SW 1271 (cell line): ENCODE measurements around the gene NPEPPS.
"Not testable (repeated sequence)": the region's sequence is repeated elsewhere in the genome, so short reads cannot be mapped to it uniquely, and the experiment has no call there.

Experiments used
- DNase-seq, 2 experiments: peaks; one replicate each; lab custom pipeline; 2025; lab: John Stamatoyannopoulos, UW

Gene NPEPPS

DNA sequence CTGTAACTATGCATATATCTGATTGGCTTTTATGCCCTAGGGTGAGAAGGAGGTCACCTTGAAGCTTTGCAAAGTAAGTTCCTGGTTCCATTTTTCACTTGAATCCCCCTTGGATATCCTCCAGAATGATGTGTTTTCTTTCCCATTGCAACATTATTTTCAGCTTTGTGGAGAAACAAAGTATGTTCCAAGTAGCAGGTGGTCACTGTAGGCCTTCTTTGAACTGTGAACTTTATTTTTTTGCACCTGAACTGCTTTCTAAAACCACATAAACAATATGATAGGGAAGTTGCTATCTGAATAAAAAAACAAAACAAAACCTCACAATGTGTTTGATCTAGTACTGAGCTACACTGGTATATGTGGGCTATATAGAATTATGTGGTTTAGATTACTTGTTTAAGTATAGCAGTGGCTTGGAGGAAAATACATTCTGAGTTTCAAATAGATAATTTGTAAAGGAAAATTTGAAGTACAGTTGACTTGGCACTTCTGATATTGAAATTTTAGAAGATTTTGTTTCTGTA lies 29.7 kb downstream of the NPEPPS start:
- not testable (repeated sequence) for DNase-seq

DNA sequence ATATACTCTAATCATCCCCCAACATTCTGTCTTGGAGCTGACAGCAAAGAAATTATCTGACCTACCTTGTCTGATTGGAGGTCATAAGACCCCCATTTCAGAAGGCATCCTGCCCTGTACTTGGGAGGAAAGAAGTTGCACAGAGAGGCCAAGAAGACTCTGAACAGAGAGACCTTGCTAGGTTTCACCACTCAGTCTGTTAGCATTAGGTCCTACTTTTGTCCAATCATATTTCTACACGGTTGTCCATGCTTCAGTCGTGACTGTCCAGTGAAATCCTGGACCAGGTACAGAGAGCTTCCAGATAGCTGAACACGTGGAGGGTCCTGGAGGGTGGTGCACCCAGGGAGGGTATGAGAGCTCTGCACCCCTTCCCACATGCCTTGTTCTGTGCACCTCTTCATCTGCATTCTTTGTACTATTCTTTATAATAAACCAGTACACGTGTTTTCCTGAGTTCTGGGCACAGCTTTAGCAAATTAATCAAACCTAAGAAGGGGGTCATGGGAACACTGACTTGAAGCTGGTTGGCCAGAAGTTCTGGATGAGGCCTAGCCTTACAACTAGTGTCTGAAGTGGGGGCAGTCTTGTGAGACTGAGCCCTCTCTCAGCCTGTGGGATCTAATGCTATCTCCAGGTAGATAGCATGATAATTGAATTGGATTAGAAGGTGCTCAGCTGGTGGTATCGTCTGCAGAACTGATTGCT lies 30.9 kb downstream of the NPEPPS start:
- not testable (repeated sequence) for DNase-seq

DNA sequence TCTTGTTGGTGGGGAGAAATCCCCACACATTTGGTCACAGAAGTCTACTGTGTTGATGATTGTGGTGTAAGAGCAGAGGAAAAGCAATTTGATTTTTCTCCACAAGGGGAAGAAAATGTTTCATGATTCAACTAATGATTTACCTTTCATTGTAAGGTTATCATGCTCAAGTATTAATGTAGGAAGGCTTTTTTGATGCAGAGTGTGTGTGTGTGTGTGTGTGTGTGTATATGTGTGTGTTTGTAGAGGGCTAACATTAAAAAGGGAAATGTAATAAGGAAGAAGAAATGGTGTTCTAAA lies 31.4 kb downstream of the NPEPPS start:
- not testable (repeated sequence) for DNase-seq

DNA sequence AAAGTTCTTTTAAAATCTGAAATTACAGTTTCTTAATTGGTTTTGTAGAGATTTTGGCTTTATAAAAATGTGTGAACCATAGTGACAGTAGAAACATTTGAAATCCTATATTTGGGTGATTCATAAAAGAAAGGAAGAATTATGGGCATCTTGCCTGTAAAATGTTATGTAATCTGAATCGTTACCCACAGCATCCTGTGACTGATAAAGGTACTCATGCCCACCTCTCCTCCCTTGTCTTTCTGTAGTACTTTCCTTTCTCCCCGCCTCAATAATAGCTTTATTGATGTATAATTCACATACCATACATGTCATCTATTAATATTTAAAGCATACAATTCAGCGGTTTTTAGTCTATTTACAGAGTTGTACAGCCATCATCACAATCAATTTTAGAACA lies 36.4 kb downstream of the NPEPPS start:
- peak in 1 of 2 experiments; percentile 16 for DNase-seq

DNA sequence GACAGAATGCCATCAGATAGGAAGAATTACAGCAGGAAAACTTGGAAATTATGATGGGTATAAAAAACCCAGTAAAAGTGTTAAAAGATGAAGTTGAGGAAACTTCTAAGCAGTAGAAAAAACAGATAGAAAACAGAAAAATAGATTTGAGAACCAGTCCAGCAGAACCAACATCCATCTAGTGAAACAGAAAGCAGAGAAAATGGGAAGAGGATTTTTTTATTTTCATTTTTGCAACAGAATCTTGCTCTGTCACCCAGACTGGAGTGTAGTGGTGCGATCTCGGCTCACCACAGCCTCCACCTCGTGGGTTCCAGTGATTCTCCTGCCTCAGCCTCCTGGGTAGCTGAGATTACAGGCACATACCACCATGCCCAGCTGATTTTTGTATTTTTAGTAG lies 41.7 kb downstream of the NPEPPS start:
- DNase-seq: not testable (repeated sequence)

DNA sequence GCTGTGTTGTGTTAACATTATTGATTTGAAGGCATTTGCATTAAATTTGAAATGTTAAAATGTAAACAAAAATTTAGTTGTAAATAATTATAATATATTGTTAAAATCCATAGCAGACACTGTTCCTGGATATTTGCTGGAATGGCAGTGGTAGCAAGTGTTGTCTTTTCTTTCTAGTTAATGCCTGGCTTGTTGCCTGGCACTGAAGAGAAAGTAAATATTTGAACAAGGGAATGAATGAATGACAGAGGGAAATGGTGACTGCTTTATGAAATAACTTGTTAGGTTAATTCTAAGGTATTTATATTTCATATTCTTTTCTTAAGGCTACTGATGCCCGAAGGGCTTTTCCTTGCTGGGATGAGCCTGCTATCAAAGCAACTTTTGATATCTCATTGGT lies 51.5 kb downstream of the NPEPPS start:
- DNase-seq: not testable (repeated sequence)

DNA sequence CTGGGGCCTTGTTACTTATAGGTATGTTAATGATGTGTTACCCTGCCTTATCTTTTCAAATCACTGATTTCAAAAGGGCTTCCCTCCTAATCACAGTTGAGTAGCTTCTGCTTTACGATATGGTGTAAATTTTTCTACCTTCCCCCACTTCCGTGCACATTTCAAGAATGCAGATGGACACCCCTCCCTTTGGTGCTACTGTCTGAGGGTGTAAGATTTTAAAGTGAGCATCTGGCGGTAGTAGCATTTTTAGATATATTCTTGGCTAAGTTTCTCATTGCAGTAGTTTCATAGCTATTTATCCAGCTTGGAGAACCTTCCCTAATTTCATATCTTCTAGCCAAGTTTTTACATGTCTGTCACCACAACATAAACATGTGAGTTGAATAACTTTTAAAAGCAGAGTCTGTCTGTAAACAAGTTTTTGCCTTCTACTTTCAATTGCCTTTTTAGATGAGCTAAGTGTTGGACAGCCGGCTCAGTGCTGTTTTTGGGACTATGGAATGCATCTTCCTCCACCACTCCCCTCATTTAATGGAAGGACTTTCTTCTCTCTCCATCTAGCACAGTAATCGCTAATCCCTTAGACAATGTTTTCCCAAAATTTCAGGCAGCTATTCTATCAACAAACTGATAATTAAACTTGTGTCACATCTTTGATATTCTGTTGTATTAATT lies 55.6 kb downstream of the NPEPPS start:
- not testable (repeated sequence) for DNase-seq

DNA sequence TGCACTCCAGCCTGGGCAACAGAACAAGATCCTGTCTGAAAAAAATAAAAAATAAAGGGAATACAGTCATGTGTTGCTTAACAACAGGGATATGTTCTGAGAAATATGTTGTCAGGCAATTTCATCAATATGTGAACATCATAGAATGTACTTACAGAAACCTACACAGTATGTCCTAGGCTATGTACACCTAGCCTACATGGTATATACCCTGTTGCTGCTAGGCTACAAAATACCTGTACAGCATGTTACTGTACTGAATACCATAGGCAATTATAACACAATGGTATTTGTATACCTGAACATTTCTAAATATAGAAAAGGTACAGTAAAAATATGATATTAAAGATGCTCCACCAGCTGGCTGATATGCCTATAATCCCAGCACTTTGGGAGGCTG lies 62.6 kb downstream of the NPEPPS start:
- not testable (repeated sequence) for DNase-seq

DNA sequence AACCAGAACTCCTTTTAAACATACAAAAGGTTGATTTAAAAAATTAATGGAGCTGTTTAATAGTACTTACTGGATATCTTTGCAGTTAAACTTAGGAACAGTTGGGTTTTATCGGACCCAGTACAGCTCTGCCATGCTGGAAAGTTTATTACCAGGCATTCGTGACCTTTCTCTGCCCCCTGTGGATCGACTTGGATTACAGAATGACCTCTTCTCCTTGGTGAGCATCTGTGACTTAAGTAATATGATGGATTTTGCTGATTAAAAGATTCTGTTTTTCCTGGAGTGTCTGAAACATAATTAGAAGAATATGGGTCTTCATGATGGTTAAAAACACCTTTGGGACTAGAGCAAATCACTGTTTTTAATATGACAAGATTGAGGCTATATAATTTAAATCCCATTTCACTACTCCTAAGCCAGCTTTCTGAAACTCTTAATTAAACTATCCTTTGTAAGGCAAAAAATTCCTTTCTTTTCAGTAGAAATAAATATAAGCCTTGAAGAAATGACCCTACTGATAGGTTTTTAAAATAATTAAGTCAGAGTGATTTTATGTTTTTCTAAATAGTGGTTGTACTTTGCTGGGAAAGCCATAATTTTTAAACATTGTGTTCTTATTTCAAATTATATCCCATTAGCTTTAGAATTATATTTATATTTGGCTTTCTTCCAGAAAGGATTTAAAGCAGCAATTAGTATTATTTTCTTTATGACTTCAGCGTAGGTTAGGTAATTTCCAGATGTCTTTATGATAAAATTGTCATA lies 73.1 kb downstream of the NPEPPS start:
- no peak for DNase-seq

DNA sequence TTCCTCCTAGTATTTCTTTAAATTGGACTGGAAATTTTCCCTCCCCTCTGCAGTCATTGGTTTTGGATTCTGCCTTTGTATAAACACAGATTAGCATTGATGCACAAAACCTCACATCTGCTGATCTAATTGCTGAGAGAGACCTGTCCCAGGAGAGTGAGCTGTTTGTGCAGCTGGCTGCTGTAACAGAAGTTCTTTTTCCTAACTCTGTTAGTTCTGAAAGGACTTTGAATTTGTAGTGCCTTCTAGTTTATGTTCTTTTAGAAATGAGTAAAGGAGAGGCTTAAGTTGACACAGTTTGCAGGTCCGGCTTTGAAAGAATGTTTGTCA lies 73.7 kb downstream of the NPEPPS start:
- DNase-seq: no peak

DNA sequence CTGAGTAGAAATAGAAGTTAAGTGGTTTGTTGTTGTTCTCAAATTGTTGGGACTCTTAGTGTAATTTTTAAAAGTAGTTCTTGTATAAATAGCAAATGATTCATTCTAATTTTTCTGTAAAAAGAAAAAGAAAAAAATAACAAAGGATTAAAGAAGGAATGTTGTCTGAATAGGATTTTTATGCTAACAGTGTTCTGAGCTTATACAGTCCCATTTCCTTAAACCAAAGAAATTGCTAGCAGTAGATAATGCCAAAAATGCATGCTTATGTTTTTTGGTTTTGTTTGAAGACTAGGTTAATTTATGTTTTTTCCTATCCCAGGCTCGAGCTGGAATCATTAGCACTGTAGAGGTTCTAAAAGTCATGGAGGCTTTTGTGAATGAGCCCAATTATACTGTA lies 74.1 kb downstream of the NPEPPS start:
- DNase-seq: no peak

DNA sequence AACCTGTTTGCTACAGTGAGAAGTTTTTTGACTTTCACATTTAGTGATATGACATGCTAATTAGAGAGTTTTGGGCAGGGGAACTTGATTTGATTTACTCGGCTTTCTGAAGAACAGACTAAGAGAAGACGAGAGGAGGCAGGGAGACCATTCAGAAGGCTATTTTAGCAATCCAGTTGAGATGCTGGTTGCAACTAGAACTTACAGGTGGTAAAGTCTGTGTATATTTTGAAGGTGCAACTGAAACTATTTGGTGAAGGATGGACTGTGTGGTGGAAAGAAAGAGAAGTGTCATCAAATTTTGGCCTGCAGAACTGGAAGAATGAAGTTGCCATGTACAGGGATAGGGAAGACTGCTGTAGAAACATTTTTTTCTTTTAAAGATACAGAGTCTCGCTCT lies 76.6 kb downstream of the NPEPPS start:
- DNase-seq: no peak

DNA sequence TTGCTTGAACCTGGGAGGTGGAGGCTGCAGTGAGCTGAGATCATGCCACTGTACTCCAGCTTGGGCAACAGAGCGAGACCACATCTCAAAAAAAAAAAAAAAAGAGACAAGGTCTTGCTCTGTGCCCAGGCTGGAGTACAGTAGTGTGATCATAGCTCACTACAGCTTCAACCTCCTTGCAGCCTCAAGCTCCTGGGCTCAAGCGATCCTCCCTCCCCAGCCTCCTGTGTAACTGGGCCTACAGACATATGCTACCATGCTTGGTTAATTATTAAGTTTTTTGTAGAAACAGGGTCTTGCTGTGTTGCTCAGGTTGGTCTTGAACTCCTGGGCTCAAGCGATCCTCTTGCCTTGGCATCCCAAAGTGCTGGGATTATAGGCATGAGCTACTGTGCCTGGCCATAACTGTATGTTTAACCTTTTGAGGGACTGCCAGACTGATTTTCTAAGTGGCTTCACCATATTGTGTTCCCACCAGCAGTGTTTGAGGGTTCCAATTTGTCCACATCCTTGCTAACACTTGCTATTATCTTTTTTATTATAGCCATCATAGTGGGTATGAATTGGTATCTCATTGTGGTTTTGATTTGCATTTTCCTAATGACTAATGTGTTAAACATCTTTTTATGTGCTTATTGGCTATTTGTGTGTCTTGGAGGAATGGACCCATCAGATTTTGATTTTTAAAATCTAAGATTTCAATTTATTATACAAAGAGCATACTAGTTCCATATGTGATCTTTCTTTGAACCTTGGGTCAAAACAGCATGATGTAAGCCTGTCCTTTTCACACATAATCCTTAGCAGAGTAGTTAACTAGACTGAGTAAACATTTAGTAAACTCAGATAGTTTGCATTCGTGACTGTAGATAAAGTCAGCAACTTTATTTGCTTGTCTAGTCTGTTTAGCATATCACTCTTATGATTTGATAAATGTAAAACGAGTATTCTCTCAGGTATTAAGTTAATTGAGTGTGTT lies 80.8 kb downstream of the NPEPPS start:
- no peak for DNase-seq

DNA sequence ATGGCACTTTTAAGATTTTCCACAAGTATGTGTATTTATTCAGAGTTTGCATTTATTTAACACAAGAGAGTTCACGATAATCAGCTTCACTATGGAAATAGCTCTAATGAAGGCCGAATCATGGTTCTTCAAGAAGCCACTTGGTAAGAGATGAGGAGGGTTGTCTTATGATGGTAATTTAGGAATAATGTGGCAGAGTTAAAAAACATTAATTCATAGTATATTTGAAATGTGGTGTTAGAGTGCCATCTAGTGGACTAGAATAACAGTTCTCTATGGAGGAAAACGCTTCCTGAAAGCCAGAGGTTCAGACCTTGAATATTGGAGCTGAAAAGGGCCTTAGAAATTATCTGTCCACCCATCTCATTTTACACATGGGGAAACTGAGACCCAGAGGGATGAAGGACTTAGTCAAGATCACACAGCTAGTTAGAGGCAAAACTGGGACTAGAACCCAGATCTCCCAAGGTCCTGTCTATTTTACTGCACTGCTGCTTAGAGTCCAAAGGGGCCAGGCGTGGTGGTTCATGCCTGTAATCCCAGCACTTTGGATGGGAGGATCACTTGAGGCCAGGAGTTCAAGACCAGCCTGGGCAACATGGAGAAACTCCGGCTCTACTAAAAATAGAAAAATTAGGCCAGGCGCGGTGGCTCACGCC lies 85.0 kb downstream of the NPEPPS start:
- DNase-seq: peak in 1 of 2 experiments; percentile 66

DNA sequence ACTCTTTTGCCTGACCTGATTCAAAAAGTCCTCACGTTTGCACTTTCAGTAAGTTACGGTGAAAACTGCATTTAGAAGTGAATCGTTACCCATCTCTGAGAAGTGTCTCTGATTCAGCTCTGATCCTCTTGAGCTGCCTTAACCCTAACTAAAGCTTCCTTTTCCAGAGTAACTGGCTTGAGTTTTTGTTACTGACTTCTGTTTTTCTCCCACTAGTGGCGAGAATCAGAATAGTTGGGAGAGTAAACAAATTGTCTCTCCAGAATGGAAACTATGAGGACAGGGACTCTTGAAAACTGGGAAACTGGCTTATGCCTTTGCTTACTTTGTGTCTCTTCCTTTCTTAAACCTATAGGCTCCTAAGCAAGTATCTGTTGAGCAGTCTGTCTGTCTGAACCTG lies 87.5 kb downstream of the NPEPPS start:
- DNase-seq: peak in 1 of 2 experiments; percentile 56

DNA sequence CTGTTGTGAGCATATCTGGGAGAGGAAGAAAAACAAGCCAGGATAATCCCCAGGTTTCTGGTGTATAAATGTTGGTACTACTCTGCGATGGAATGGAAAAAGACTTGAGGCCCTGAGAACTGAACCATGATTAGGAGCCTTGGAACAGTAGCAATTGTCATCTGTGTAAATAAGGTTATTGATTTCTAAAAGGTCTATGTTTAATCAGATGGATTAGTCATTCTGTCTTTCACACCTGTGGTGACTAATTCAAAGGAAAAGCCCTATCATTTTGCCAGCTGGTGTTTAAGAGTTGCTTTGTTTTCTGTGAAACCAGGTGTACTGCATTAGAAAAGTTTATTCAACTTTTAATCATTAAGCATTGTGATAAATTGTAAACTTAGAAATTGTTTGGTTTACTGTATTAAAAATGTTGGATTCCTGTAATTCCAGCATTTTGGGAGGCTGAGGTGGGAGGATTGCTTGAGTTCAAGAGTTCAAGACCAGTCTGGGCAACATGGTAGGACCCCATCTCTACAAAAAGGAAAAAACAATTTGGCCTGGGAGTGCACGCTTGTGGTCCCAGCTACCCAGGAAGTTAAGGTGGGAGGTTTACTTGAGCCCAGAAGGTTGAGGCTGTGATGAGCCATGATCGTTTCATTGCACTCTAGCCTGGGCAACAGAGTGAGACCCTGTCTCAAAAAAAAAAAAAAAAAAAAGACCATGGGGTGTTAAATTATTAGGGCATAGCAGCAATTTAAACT lies 89.8 kb downstream of the NPEPPS start:
- DNase-seq: no peak

DNA sequence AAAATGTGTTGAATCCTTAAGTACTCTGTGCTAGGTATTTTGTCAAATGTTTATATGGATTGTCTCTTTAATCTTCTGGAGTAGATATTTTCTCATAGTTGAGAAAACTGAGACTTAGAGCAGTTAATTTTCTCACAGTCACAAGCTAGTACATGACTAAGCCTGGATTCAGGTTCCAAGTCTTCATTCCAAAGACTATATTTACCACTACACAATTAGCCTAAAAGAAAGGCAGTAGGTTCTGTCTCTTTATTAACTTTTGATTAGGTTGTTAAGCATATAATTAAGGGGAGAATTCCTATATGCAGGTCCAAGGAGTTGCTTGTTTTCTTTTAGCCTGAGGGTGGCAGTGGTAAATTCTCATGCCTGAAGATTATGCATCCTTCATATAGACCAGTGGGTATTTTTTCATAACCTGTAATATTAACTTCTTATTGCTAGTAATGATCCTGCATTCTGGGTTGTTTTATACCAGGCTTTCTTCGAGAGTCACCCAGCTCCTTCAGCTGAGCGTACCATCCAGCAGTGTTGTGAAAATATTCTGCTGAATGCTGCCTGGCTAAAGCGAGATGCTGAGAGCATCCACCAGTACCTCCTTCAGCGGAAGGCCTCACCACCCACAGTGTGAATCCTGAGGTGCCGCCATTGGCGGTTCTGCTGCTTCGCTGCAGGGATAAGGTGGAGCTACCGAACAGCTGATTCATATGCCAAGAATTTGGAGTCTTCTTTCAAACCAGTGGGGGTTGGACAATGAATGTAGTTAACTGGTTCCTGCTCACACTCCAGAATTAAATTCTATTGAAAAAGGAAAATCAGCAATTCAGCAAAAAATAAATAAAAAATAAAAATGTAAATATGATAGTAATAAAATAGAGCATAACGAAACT lies 90.6 kb downstream of the NPEPPS start:
- peak; percentile 85 to 93 for DNase-seq

DNA sequence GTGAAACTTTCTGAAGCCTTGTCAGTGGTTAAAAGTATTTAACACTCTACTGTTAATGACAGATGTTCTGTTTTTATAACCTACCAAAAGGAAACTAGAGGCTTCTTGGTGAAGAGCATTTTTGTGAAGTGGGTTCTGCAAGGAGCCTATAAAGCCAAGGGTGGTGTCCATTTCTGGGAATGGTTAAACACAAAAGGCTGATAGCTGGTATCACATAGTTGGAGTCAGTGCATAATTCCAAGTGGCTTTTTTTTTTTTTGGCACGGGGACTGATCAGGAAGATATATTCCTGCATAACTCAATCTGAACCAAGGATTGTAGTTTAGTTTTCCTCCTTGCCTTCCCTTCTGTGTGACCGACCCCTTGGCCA lies 91.3 kb downstream of the NPEPPS start:
- DNase-seq: no peak

DNA sequence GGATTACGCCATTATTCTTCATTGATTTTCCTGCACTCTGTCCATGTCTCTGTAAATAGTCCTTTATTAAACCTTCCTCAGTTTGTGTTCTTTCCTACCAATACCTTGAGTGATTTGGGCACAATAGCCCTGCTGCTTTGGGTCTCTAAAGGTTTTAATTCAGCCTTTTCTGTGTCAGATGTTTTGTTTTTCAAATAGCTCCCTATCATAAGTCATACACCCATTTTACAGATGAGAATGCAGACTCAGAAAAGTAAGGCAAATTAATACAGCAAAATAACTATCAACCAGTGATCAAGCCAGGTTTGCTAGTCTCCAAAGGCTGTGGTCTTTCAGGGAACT lies 93.8 kb downstream of the NPEPPS start:
- no peak for DNase-seq
